K562 (cell line): ENCODE results near the gene ZKSCAN3. TPM values are rescaled to one million over a fixed set of nuclear protein-coding genes. Genes with fewer than 3 reads are reported as not detected.

ENCODE experiments used
- BMI1 ChIP-seq: fragments of 150-350 bp; IDR thresholded peaks from 2 replicates; pipeline ENCODE4 v1.6.1; 2014; ENCODE audit warnings: low read length
- CAMTA2 ChIP-seq: fragments of 250-450 bp; sonication (Bioruptor Pico); conservative IDR thresholded peaks from 2 replicates; pipeline ENCODE4 v1.5.1; 2022
- DDX20 ChIP-seq: fragments of 450-650 bp; IDR thresholded peaks from 2 replicates; pipeline ENCODE4 v1.6.1; 2016; ENCODE audit warnings: missing genetic modification characterization, low read depth, mild to moderate bottlenecking, missing compliant biosample characterization, moderate library complexity
- DPF2 ChIP-seq: fragments of 450-650 bp; IDR thresholded peaks from 2 replicates; pipeline ENCODE4 v1.6.1; 2016
- HDAC1 ChIP-seq, 2 experiments: fragments of 450-650 bp; IDR thresholded peaks; 2 replicates each; pipeline ENCODE4 v1.6.1; 2016 to 2017; ENCODE audit warnings: inconsistent platforms in 1 of 2, mild to moderate bottlenecking in 1 of 2, moderate library complexity in 1 of 2
- HIVEP1 ChIP-seq: fragments of 250-450 bp; sonication (Bioruptor Pico); IDR thresholded peaks from 2 replicates; pipeline ENCODE4 v1.4.0; 2020; ENCODE audit warnings: mild to moderate bottlenecking
- IRF1 ChIP-seq: sonication (generic); formaldehyde crosslinking; IDR thresholded peaks from 2 replicates; pipeline ENCODE4 v1.8.0; 2022; ENCODE audit warnings: missing genetic modification reagents, mild to moderate bottlenecking, borderline replicate concordance
- MAFG ChIP-seq: fragments of 450-650 bp; conservative IDR thresholded peaks from 2 replicates; pipeline ENCODE4 v1.6.1; 2016; ENCODE audit warnings: missing genetic modification characterization, missing compliant biosample characterization
- MAFK ChIP-seq: IDR thresholded peaks from 2 replicates; pipeline ENCODE4 v1.6.1; 2011; ENCODE audit warnings: low read length, improper control_type of control experiment
- MAZ ChIP-seq, 2 experiments: fragments of 450-650 bp in 1 of 2; sonication (generic) in 1 of 2; formaldehyde crosslinking; IDR thresholded peaks in 1 of 2; conservative IDR thresholded peaks in 1 of 2; 2 replicates each; pipeline versions ENCODE4 v1.4.0 to v1.5.0; 2020; ENCODE audit warnings: mild to moderate bottlenecking in 1 of 2, missing genetic modification reagents in 1 of 2
- MLLT1 ChIP-seq, 2 experiments: fragments of 450-650 bp; IDR thresholded peaks; 2 replicates each; pipeline ENCODE4 v1.6.1; 2016
- NEUROD1 ChIP-seq: fragments of 150-350 bp; IDR thresholded peaks from 2 replicates; pipeline ENCODE4 v1.6.1; 2014; ENCODE audit warnings: borderline replicate concordance, low read length, low read depth; ENCODE audit not compliant: partially characterized antibody
- NR3C1 ChIP-seq: sonication (generic); formaldehyde crosslinking; IDR thresholded peaks from 2 replicates; pipeline ENCODE4 v1.8.1; 2022; ENCODE audit warnings: missing genetic modification reagents
- PHF20 ChIP-seq: fragments of 450-650 bp; IDR thresholded peaks from 2 replicates; pipeline ENCODE4 v1.6.1; 2018; ENCODE audit not compliant: partially characterized antibody
- PHF8 ChIP-seq: fragments of 200-600 bp; sonication (generic); IDR thresholded peaks from 2 replicates; pipeline ENCODE4 v1.6.1; 2012; ENCODE audit warnings: mixed run types, mild to moderate bottlenecking, inconsistent platforms, low read length, moderate library complexity, borderline replicate concordance
- TAF9B ChIP-seq: fragments of 450-650 bp; IDR thresholded peaks from 2 replicates; pipeline ENCODE4 v1.6.1; 2018; ENCODE audit warnings: mild to moderate bottlenecking; ENCODE audit not compliant: partially characterized antibody
- TCF3 ChIP-seq: sonication (generic); formaldehyde crosslinking; IDR thresholded peaks from 2 replicates; pipeline ENCODE4 v1.4.0; 2020; ENCODE audit warnings: mild to moderate bottlenecking, missing genetic modification reagents
- ZBTB7A ChIP-seq: IDR thresholded peaks from 2 replicates; pipeline ENCODE4 v1.6.1; 2011; ENCODE audit warnings: low read depth, mild to moderate bottlenecking, low read length, moderate library complexity, borderline replicate concordance; ENCODE audit not compliant: control insufficient read depth
- ZKSCAN3 ChIP-seq: fragments of 250-450 bp; sonication (Bioruptor Pico); IDR thresholded peaks from 2 replicates; pipeline ENCODE4 v1.4.0; 2020
- ZNF263 ChIP-seq: sonication (generic); formaldehyde crosslinking; IDR thresholded peaks from 2 replicates; pipeline ENCODE4 v1.8.0; 2022; ENCODE audit warnings: mild to moderate bottlenecking, missing genetic modification reagents, borderline replicate concordance
- ZNF277 ChIP-seq: fragments of 250-450 bp; sonication (Bioruptor Pico); IDR thresholded peaks from 2 replicates; pipeline ENCODE4 v1.8.0; 2022; ENCODE audit warnings: inconsistent platforms, mild to moderate bottlenecking, moderate library complexity, borderline replicate concordance
- ZNF316 ChIP-seq: fragments of 450-650 bp; IDR thresholded peaks from 2 replicates; pipeline ENCODE4 v1.6.1; 2016
- ZNF639 ChIP-seq, 2 experiments: fragments of 200-800 bp in 1 of 2; sonication (Bioruptor generic) in 1 of 2; sonication (generic) in 1 of 2; formaldehyde crosslinking in 1 of 2; IDR thresholded peaks in 1 of 2; conservative IDR thresholded peaks in 1 of 2; 2 replicates each; pipeline versions ENCODE4 v1.5.0 to v1.6.1; 2016 to 2020; ENCODE audit warnings: missing compliant biosample characterization in 1 of 2, missing genetic modification characterization in 1 of 2, missing genetic modification reagents in 1 of 2
- ZNF830 ChIP-seq: fragments of 250-450 bp; sonication (Bioruptor Pico); IDR thresholded peaks from 2 replicates; pipeline ENCODE4 v1.5.0; 2021; ENCODE audit warnings: mild to moderate bottlenecking
- ZSCAN32 ChIP-seq: fragments of 450-650 bp; formaldehyde crosslinking; IDR thresholded peaks from 2 replicates; pipeline ENCODE4 v1.4.0; 2020; ENCODE audit warnings: mild to moderate bottlenecking, moderate library complexity
- polyA plus RNA-seq, 8 experiments: library from polyadenylated mRNA; depleted of rRNA in 4 of 8; stranded (reverse) in 5 of 8; unstranded in 3 of 8; fragments of >200 nt; fragmentation: Nextera tagmentation in 2 of 8; fragmentation: Illumina TruSeq in 1 of 8; extraction: Ambion mirVana in 2 of 8; extraction: Trizol in 1 of 8; gene quantifications; 2 replicates each; pipeline versions ENCODE4 v1.2.1 to v1.2.3, GENCODE V29; 2011 to 2014; ENCODE audit warnings: inconsistent platforms in 1 of 8, missing spikeins in 1 of 8
- total RNA-seq, 7 experiments: library from RNA; depleted of rRNA in 6 of 7; stranded (reverse); fragments of >200 nt in 6 of 7; fragmentation: Illumina TruSeq in 2 of 7; extraction: Trizol in 2 of 7; gene quantifications; 2 replicates each; pipeline versions ENCODE4 v1.2.1 to v1.2.3, GENCODE V29; 2011 to 2021; ENCODE audit warnings: low replicate concordance in 1 of 7

Gene ZKSCAN3
- total and polyA plus RNA-seq, 9 of the 15 experiments (the other 6 are each of a cell fraction or from before 2014, with no cell fraction given), result 3.0 to 12.4 (median 10.2) TPM

GRCh38 chr6:28353981-28354676, 4.4 kb downstream of the ZKSCAN3 start (continued):
- peak; percentile 95 for TF ChIP-seq MAFK
- peak; percentile 98 for TF ChIP-seq ZNF830 (CRISPR knock-in tag)
- peak in 1 of 2 experiments; percentile 96; a peak in 2 of 4 replicates for TF ChIP-seq MAZ (CRISPR knock-in tag; conservative IDR thresholded peaks at IDR 0.05 in 1 of 2, IDR thresholded peaks at IDR 0.05 in 1 of 2)
- peak; percentile 99 for TF ChIP-seq MAFG (tag)
- peak; percentile 83 for TF ChIP-seq DPF2
- TF ChIP-seq IRF1 (CRISPR knock-in tag), result no peak
- TF ChIP-seq HIVEP1 (CRISPR knock-in tag), result peak; percentile 97
- no peak for TF ChIP-seq ZBTB7A
- peak; percentile 65 for TF ChIP-seq PHF20
- peak in 1 of 2 experiments; percentile 77; a peak in 2 of 4 replicates for TF ChIP-seq MLLT1 (IDR thresholded peaks at IDR 0.05)
- TF ChIP-seq ZKSCAN3 (CRISPR knock-in tag), result peak; percentile 81; the same call in 1 of the 2 replicates
- TF ChIP-seq TAF9B, result no peak
- TF ChIP-seq NEUROD1, result no peak
- TF ChIP-seq ZNF277 (CRISPR knock-in tag), result no peak
- TF ChIP-seq CAMTA2 (CRISPR knock-in tag), result peak; percentile 97
- TF ChIP-seq DDX20 (tag), result peak; percentile 98
- TF ChIP-seq BMI1, result no peak
- peak in 1 of 2 experiments; percentile 100; a peak in 2 of 4 replicates for TF ChIP-seq ZNF639 (CRISPR knock-in tag; conservative IDR thresholded peaks at IDR 0.05 in 1 of 2, IDR thresholded peaks at IDR 0.05 in 1 of 2)
- peak; percentile 98 for TF ChIP-seq ZNF316
- TF ChIP-seq PHF8, result peak; percentile 11; the same call in 1 of the 2 replicates
- TF ChIP-seq NR3C1 (CRISPR knock-in tag), result no peak
- TF ChIP-seq ZSCAN32 (CRISPR knock-in tag), result no peak
- no peak for TF ChIP-seq TCF3 (CRISPR knock-in tag)
- TF ChIP-seq ZNF263 (CRISPR knock-in tag), result no peak
- peak; percentile 82 to 84; a peak in 3 of 4 replicates for TF ChIP-seq HDAC1 (IDR thresholded peaks at IDR 0.05)
